Measurements from ENCODE around the gene TMTC1.
"Not testable (repeated sequence)": the region's sequence is repeated elsewhere in the genome, so short reads cannot be mapped to it uniquely, and the experiment has no call there.

TMTC1 gene

DNA sequence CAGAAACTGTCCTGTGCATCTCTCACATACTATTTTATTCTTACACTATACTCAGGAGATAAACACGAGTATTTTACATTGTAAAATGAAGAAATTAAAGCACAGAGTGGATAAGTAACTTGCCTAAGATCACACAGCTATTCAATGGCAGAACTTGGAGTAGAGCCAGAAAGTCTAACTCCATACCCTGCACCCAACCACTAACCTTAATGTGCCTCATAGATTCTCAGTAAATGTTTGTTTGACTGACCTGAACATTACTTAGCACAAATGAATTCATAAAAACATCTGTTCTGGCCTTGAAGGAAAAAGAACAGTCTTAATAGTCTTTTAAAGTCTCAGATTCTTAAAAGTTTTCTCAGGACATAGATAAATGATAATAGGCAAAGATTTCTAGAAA is 202.8 kb downstream of the TMTC1 start:
- in situ Hi-C loops (cut with HindIII; ENCODE audit: low sequenced_read_pairs): no loop called here

DNA sequence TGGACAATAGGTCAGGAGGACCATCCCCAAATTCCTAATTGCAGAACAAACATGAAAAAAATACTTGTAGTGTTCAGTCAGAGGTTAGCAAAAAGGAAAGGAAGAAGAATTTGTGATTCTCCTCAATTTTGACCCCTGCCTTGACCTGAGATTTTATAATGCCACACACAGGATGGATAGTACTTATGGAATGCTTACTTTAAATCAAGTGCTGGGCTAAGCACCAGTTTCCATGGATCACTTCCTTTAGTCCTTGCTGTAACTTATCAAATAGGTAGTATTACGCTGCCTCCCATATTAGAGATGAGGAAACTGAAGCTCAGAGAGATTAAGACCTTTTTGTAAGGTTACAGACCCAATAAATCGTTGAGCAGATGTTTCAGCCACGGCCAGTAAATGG is 205.0 kb downstream of the TMTC1 start:
- in situ Hi-C loops (cut with HindIII; ENCODE audit: low sequenced_read_pairs): no loop called here

DNA sequence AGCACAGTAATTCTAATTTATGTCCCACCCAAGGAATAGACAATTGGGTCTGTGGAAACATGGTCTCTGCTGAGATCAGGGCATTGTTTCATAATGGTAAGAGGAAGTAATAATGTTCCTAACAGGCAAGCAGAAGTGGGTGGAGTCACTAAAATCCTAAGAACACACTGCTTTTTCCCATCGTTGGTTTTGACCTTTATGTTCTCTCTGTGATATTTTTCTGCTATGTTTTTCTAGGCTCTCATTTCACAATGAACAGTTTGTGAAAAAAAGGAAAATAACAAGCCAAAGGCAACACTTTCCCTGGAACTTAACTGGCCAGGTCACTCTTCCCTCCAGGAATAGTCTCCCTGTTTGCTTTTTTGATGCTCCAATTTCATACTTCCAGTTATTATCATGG is 205.7 kb downstream of the TMTC1 start:
- in situ Hi-C loops (cut with HindIII; ENCODE audit: low sequenced_read_pairs): no loop called here

DNA sequence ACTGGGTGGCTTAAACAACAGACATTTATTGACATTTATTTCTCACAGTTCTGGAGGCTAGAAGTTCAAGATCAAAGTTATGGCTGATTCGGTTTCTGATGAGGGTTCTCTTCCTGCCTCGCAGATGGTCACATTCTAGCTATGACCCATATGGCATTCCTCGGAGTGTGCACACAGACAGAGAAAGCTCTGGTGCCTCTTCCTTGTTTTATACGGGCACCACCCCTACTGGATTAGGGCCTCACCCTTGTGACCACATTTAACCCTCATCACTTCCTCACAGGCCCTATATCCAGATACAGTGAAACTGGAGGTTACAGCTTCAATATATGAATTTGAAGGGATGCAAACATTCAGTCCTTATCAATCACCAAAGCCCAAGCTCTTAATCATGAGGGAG is 209.2 kb downstream of the TMTC1 start:
- in situ Hi-C loops (cut with HindIII; ENCODE audit: low sequenced_read_pairs): no loop called here

DNA sequence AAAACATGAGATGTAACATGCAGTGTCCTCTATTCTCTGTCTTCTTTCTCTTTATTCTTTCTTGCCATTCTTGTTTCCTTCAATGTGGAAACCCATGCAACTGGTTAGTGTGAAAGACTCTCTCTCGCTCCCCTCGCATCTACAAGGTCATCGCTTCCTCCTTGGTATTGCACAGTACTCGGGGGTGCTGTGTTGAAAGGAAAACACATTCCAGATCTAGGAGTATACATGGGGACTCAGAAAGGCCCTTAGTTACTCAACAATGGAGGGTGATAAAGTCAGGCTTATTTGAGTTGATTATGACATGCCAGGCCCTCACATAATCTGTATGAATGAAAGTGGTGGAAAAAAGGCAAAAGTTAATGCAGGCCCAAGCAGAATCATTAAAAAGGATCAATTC is 210.8 kb downstream of the TMTC1 start:
- in situ Hi-C loops (cut with HindIII; ENCODE audit: low sequenced_read_pairs): no loop called here

DNA sequence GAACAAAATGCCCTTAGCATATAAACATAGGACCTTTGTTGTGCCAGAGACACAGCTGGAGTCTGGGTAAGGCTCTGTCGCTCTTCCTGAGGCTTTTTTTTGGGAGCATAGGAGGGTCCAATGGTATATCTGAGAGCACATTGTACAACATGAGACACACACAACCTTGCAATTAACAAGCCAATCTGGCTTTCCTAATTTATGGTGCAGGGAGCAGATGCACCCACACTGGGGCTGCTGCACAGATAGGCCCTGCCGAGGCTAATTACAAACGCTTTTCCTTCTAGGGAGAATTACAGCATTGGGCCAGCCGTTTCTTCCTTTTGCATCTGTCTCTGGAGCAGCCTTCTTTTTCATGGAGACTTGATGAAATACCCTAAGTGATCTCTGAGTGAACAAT is 211.3 kb downstream of the TMTC1 start:
- in situ Hi-C loops (cut with HindIII; ENCODE audit: low sequenced_read_pairs): no loop called here

DNA sequence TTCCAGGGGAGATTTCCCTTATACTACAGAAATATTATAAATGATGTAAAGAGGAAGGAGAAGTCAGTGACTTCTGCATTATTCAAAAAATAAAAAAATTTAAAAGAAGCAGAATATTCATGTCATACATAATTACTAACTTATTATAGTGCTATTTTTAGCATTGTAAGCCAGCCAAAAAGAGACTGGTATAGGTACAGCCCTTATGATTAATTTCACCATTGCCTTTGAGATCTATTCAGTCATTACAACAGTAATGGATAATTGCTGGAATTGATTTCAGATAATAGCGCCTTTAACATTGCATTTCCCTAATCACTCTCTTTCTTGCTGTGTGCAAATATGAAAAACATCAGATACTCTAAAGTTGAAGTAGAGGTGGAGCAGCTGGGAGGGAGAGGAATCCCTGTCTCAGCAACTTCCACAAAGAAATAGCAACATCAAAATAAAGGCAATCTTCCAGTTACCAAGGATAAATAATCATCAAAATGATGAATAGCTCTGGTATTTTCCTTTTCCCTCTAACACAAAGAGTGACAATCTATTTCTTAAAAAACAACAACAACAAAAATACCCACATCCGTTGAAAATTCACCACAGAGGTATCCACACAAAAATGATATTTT is 214.5 kb downstream of the TMTC1 start:
- in situ Hi-C loops (cut with HindIII; ENCODE audit: low sequenced_read_pairs): no loop called here

DNA sequence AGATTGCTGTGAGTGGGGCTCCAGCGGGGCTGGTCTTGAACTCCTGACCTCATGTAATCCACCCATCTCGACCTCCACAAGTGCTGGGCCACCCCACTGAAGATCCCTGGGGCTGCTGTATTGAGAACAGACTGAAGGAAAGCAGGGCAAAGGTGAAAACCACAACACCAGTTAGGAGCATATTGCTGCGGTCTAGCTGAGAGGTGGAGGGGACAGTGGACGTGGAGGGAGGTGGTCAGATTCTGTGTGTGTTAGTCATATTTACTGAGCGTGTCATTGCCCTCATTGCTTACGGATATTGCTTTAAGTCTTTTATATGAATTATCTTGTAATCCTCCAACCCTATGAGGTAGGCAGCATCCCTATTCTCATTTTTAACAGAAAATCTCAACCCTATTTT is 217.3 kb downstream of the TMTC1 start:
- in situ Hi-C loops (cut with HindIII; ENCODE audit: low sequenced_read_pairs): no loop called here

DNA sequence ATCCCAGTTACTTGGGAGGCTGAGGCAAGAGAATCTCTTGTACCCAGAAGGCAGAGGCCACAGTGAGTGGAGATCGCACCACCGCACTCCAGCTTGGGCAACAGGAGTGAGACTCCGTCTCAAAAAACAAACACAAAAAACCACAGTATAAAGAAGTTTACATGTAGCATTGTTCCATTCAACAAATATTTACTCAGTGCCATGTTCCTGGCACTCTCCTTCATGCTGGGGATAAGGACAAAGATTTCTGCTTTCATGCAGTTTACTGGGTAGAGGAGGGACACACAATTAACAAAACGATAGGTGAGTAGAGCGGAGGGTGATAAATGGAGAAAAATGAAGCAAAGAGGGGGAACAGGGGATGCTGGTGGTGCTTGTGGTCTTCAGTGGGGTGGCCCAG is 218.0 kb downstream of the TMTC1 start:
- in situ Hi-C loops (cut with HindIII; ENCODE audit: low sequenced_read_pairs): no loop called here

DNA sequence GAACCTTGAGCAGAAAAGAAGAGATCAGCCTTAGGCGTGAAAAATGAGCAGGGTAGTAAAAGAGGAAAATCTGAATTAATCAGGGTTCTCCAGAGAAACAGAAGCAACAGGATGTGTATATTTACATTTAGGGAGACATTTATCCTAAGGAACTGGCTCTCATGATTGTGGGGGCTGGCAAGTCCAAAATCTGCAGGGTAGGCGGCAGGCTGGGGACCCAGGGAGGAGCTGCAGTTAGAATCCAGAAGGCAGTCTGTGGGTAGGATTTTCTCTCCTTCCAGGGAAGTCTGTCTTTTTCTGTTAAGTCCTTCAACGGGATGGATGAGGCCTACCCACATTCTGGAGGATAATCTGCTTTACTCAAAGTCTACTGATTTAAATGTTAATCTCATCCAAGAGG is 218.8 kb downstream of the TMTC1 start:
- in situ Hi-C loops (cut with HindIII; ENCODE audit: low sequenced_read_pairs): no loop called here

DNA sequence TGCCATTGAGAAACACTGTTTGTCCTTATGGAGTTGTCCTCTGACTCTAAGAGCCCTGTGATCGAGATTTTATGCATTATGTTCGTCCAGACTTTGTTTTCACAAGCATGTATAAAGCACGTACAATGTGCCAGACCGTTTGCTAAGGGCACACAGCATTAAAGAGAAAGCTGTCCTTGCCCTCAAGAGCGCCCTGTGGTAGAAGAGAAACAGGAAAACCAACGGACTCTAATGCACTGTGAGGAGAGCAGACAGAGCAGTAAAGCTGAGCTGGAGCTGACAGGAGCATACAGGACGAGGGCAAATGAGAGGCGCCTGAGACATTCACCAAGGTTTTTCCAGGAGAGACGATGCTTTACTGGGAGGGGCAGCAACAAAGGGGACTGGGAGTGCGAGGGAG is 220.1 kb downstream of the TMTC1 start:
- in situ Hi-C loops (cut with HindIII; ENCODE audit: low sequenced_read_pairs): no loop called here

DNA sequence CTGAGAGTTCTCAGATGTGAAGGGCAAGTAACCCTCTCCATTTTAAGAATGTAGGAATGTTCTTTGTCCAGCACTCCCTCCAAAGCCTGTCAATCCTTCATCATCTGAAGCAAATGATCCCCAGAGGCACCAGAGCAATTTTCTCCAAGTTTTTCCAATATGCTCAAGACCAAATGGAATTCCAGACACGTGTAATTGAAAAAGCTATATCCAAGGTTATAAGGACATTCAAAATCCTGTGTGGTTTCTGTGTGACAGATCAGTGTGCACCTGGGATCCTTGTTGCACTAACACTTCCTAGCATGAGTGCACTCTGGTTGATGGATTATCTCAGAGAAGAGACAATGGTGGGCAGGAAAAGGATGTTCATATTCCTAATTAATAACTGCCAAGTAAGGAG is 220.7 kb downstream of the TMTC1 start:
- in situ Hi-C loops (cut with HindIII; ENCODE audit: low sequenced_read_pairs): no loop called here

DNA sequence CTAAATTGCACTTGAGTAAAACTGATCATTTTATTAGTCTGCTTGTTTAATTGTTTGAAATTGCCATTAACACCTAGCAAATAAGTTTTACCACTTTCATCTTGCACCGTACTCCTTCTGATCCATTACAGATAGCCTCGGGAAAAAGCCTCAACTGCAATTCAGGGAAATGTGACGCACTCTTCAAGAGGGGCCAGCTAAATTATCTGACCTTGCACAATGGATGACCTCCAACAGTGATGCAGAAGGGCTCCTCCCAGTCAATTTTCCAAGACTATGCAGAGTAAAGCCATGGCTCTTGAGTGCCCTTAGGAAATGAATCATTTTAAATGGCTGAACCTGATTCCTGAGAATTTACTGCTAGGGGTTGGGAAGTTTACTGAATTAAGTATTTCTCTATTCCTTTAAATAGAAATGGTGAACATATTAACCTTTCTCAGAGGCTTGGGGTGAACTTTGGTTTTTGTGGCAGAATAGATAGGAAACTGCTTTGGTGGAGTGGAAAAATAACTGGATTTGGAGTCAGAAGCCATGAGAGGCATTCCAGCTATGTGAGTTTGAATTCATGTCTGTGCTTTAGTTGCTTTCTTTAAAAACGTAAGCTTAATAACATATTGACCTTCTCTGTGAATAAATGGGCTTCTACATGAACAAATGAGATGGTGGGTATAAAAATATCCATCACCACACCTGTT is 221.5 kb downstream of the TMTC1 start:
- in situ Hi-C loops (cut with HindIII; ENCODE audit: low sequenced_read_pairs): no loop called here

DNA sequence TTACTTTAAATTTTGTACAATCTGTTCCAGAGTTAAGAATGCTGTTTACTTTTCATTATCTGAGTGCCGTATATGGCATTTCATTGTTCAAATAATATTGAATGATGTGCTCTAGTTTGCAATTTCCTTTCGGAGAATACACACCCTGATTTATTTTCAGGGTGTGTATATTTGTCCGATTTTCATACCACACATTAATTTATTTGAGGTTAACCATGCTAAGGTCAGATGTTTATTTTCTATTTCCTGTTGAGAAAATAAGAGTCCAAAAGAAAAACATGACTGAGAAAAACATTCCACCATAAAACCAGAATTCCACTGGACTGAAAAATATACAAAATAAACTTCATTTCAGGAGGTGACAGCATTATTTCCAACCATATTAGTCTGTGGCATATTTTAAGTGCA is 222.1 kb downstream of the TMTC1 start:
- in situ Hi-C loops (cut with HindIII; ENCODE audit: low sequenced_read_pairs): no loop called here

DNA sequence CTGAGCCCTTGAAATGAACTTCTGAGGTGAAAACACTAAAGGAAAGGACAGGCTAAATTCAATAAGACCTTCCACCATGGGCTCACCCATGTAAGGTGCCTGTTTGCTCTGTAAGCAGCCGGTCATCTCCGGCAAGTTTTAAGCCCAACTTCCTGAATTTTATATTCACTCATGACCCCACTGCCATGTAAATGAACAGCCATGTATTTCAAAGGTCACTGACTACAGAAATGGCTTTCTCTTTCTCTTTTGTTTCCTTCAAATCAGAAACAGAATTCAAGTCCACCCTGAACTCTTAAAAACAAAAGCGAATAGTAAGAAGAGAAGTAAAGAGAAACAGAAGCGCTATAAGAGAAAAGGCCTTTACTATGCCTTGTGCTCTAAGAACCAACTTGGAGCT is 224.5 kb downstream of the TMTC1 start:
- in situ Hi-C loops (cut with HindIII; ENCODE audit: low sequenced_read_pairs): no loop called here

DNA sequence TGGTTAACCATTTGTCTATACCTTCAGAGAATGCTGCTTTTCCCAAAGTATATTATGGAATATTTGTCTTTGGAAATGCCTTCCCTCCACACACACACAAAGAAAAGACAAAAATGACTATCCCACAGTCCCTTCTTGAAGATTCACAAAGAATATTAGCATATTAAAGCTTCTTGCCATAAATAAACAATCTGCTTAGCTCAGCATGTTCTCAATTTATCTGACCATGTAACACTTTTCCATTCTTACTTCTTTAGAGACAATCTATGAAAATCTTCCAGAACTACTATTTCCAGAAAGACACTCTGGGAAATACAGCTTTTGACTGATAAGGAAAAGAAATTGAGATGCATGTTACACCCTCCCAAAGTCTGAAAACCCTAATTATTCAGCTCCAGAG is 227.4 kb downstream of the TMTC1 start:
- in situ Hi-C loops (cut with HindIII; ENCODE audit: low sequenced_read_pairs): no loop called here

DNA sequence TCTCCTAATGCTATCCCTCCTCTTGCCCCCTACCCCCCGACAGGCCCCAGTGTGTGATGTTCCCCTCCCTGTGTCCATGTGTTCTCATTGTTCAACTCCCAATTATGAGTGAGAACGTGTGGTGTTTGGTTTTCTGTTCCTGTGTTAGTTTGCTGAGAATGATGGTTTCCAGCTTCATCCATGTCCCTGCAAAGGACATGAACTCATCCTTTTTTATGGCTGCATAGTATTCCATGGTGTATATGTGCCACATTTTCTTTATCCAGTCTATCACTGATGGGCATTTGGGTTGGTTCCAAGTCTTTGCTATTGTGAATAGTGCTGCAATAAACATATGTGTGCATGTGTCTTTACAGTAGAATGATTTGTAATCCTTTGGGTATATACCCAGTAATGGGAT is 228.3 kb downstream of the TMTC1 start:
- in situ Hi-C loops (cut with HindIII; ENCODE audit: low sequenced_read_pairs): not testable (repeated sequence)

DNA sequence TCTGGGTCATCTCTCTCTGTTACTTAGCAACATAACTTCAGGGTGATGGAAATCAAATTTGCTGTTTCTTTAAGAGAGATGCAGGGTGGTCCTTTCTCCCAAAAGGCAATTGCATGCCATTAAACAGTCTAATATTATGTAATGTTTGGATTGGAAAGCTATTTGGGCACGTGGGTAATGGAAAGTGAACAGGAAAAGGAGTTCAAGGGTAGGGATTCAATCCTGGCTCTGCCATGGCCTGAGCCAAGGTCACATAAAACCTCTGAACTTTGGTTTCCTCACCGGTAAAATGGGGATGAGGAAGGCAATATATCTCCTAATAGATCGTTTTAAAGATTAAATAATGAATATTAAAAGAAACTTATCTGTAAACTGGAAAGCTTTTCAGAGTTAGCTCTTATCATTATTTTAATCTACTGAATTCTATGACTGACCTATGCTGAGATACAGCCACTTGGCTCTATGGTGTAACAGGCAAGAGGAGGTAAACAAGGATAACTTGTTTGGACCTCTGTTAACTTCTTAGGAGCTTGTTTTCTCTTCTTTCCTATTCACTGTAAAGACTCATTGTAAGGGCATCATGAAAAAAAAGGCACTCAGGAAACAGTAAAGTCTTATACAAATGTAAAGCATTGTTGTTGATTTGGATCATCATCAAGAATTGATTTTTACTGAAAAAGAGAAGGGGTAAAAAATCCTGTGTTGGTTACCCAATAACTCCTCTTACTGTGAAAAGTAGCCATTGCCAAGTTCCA is 230.6 kb downstream of the TMTC1 start:
- in situ Hi-C loops (cut with HindIII; ENCODE audit: low sequenced_read_pairs): no loop called here

DNA sequence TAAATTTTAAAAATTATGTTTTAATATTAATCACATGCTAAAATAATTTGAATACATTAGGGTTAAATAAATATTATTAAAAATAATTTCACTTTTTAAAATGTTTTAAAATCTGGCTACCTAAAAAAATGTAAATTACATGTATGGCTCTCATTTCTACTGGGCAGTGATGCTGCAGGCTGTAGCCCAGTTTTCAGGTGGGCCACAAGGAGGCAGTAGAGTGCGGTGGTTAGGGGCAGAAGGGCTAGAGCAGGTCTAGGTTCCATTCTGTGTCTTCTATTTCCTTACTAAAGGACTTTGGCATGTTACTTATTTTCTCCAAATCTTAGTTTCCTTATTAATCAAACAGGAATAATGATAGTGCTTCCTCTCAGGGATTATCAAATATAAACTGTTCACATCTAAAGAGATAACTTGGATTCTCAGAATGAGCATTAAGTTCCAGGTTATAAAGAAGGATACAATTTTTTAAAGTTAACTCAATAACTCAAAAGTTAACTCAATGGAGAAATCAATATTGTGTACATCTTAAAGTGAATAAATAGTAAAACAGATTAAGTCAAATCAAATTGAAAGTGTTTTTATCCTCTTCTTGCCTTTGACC is 231.3 kb downstream of the TMTC1 start:
- in situ Hi-C loops (cut with HindIII; ENCODE audit: low sequenced_read_pairs): no loop called here

DNA sequence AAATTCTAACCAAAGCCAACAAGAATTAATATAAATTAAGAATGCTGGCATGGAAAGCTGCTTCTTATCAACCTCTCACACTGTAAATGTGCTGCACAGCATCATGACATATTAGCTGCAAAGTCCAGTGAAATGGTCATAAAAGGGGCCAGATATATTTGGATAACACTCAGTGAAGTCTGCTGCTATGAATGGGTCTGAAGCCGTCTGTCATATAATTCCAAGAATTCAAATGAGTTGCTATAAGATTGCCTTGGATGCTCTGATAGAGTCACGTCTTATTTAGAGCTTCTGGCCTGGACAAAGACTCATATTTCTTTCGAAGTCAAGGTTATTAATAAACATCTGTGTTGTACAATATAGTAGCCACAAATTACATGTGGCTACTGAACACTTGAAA is 231.9 kb downstream of the TMTC1 start:
- in situ Hi-C loops (cut with HindIII; ENCODE audit: low sequenced_read_pairs): no loop called here

DNA sequence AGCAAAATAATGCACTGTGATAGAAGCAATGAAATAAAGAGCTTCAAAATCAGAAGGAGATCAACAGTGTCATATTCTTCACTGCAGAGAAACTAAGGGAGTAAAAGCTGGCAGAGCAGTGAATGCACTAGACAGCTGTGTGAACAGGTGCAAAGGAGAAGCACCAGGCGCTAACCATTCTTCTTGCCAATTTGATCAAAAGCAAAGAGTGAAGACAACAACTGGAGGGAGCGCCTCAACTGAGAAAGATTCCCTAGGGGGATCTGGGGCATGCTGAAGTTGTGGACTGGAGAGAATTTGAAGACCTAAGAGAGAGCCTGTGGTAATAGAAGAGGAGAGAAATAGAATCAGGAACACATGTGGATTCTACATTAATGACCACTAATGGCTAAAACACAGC is 235.9 kb downstream of the TMTC1 start:
- in situ Hi-C loops (cut with HindIII; ENCODE audit: low sequenced_read_pairs): no loop called here

DNA sequence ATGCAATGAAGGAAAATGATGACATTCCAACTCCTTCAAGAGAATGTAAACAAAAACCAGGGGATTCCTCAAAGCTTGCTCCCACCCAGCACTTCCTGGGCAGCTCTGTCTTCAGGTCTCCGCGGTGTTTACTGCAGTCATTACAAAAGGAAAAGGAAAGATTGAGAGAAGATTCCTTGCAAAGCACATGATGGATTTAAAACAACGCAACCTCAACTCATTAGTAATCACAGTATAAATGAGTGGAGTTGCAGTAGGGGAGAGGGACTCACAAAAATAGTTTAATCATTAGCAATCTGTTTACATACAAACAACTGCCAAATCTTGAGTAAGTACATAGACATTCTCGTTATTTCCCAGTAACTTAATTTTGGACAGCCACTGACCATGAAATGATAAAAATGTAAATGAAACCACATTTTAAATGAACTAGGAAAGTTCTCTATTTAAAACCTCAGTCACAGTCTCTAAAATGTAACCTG is 236.6 kb downstream of the TMTC1 start:
- in situ Hi-C loops (cut with HindIII; ENCODE audit: low sequenced_read_pairs): no loop called here

All from DLD1 (cell line).